Thyroid gland (tissue), 4 donors: ENCODE measurements around the gene GALK1.

ENCODE experiments used
- POLR2A ChIP-seq, 2 donors: fragments of 450-650 bp; IDR thresholded peaks; one replicate each; pipeline ENCODE4 v1.6.1; 2017; ENCODE audit warnings: antibody characterized with exemption in 2 of 2, mild to moderate bottlenecking in 2 of 2, moderate library complexity in 1 of 2
- TF ChIP-seq, protein P1 (sequence below), 6 experiments: fragments of 200-600 bp in 3 of 6; fragments of 450-650 bp in 3 of 6; sonication (generic) in 3 of 6; IDR thresholded peaks; one replicate each; pipeline ENCODE4 v1.5.1; 2016 to 2019; ENCODE audit warnings: antibody characterized with exemption in 6 of 6, mild to moderate bottlenecking in 2 of 6, inconsistent platforms in 1 of 6, moderate library complexity in 1 of 6

DNA sequence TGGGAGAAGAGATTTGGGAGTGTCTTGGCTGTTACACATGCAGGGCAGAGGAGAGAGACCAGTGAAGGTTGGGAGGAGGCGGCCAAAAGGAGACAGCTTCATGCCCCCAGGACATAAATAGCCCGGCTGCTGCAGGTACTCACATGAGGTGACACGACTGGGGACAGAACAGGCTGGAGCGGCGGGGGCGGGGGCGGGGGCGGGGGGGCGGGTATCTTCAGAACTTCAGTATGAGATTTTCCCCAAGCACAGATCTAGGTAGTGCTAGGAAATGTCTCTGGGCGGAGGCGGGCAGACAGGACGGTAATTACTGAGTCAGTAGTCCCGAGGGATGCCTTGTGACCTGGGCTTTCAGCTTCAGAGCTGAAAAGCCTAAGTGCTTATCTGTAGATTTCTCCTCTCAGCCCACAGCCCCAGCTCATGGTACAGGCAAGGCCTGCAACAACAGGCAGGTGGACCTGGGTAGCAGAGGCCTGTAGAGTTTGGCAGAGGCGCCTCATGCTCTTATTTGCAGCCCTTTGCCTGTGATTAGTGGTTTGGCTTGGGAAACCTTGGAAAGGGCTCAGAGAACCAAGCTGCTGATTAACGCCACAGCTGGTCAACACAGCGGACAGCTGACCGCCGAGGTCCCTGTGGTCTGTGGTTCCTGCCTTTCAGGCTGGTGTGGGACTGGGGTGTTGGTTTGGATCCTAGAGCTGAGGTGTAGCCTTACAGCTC, 44.1 kb upstream of the GALK1 start:
- TF ChIP-seq POLR2A (IDR thresholded peaks at IDR 0.05), result no peak
- TF ChIP-seq, protein P1, sequence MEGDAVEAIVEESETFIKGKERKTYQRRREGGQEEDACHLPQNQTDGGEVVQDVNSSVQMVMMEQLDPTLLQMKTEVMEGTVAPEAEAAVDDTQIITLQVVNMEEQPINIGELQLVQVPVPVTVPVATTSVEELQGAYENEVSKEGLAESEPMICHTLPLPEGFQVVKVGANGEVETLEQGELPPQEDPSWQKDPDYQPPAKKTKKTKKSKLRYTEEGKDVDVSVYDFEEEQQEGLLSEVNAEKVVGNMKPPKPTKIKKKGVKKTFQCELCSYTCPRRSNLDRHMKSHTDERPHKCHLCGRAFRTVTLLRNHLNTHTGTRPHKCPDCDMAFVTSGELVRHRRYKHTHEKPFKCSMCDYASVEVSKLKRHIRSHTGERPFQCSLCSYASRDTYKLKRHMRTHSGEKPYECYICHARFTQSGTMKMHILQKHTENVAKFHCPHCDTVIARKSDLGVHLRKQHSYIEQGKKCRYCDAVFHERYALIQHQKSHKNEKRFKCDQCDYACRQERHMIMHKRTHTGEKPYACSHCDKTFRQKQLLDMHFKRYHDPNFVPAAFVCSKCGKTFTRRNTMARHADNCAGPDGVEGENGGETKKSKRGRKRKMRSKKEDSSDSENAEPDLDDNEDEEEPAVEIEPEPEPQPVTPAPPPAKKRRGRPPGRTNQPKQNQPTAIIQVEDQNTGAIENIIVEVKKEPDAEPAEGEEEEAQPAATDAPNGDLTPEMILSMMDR (IDR thresholded peaks at IDR 0.05), result no peak
